ENCODE data around the gene PRELID2. TPM values are rescaled to one million over a fixed set of nuclear protein-coding genes. Genes with fewer than 3 reads are reported as not detected.
"Not testable (repeated sequence)": the region's sequence is repeated elsewhere in the genome, so short reads cannot be mapped to it uniquely, and the experiment has no call there.

PRELID2 gene
- total RNA-seq, 1 experiment from 2014 or later: 32.9 TPM

- no peak for DNase-seq (ENCODE audit: low spot score)
- in situ Hi-C loops (cut with HindIII; ENCODE audit: low sequenced_read_pairs): no loop called here
Measured at GRCh38 chr5:145846081-145846480, 10.9 kb upstream of the PRELID2 start.

- in situ Hi-C loops (cut with HindIII; ENCODE audit: low sequenced_read_pairs): no loop called here
Measured at GRCh38 chr5:145841299-145841698, 6.2 kb upstream of the PRELID2 start.

DNA sequence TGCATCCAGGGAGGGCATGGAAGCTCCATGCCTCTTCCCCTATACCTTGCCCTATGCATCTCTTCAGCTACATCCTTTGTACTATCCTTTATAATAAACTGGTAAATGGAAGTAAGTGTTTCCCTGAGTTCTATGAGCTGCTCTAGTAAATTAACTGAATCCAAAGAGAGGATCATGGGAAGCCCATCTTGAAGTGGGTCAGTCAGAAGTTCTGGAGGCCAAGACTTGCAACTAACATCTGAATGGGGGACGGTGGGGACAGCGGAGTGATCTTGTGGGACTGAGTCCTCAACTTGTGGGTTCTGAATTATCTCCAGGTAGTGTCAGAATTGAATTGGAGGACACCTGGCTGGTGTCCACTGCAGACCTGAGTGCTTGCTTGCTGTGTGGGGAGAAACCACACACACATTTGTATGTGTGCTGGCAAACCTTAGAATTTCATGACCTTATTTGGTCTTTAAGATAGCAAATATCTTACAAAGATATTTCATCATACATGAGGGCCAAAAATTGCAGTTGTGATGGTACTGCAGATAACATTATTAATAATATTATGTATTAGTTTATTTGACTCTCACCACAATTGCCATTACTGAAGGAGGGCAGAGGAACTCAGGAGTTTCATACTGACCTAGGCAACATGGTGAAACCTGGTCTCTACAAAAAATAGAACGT is 5.5 kb upstream of the PRELID2 start:
- in situ Hi-C loops (cut with HindIII; ENCODE audit: low sequenced_read_pairs): no loop called here
- no peak for DNase-seq (ENCODE audit: low spot score)

More at GRCh38 chr5:145841299-145841698, 6.2 kb upstream of the PRELID2 start:
- DNase-seq (ENCODE audit: low spot score): no peak

DNA sequence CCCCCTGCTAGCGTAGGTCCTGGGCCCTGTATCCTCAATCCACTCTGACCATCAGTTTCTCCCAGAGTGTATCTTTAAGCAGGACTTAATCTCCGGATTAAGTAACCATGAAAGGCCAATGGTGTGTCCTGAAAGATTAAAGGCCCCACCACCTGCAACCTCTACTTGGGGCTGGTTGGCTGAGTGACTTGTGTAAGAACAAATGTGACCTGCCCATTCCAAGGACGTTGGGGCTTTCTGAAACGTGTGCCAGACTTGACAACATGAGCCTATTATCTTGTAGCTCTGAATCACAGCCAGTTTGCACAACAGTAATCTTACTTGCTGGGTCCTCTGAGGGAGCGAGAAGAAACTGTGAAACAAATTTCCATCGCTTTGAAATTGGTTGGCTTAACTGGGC is 3.1 kb upstream of the PRELID2 start:
- DNase-seq (ENCODE audit: low spot score): no peak
- in situ Hi-C loops (cut with HindIII; ENCODE audit: low sequenced_read_pairs): no loop called here

DNA sequence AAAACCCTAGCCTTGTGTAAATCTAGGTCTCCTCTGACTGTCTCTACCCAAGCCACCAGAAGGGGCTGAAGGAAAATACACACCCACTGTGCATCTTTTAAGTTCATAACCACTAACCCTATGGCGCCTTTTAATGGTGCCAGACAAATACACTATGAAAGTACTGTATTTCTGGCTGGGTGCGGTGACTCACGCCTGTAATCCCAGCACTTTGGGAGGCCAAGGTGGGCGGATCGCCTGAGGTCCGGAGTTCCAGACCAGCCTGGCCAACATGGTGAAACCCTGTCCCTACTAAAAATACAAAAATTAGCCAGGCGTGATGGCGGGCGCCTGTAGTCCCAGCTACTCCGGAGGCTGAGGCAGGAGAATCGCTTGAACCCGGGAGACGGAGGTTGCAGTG is 1.1 kb upstream of the PRELID2 start:
- DNase-seq (ENCODE audit: low spot score); in situ Hi-C loops (cut with HindIII; ENCODE audit: low sequenced_read_pairs): not testable (repeated sequence)

DNA sequence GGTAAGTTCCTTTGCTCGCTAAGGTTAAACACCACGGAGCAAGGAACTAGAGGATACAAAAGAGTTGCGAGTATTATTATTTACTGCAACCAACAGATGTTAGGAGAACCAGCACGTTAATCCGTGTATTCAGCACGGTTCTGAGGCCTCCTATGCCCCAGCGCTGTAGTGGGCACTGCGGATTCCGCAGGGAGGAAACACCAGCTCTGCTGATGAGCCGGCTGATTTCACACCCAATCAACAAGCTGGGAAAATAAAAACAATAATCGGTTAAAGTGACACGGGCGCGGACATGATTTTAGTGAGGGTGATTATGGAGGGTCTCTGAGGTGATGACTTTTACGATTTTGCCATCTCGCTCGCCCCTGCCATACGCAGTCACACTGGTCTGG is 702 bp upstream of the PRELID2 start:
- in situ Hi-C loops (cut with HindIII; ENCODE audit: low sequenced_read_pairs): no loop called here
- no peak for DNase-seq (ENCODE audit: low spot score)

DNA sequence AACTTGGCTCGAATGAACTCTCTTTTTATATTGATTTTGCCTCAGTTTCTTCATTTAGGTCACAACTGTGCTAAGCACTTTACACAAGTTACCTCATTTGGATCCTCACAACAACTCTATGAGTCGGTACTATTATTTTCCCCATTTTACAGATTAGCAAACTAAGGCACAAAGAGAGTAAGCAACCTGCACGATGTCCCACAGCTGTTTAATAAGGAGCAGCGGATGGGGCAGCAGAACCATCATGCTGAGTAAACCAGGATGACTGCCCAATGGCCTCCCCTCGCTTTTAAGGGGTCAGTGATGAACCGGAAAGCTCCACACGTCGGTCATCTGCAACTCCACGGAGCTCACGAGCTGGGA is 607 bp downstream of the PRELID2 start:
- no peak for DNase-seq (ENCODE audit: low spot score)
- in situ Hi-C loops (cut with HindIII; ENCODE audit: low sequenced_read_pairs): no loop called here

- in situ Hi-C loops (cut with HindIII; ENCODE audit: low sequenced_read_pairs): no loop called here
- DNase-seq (ENCODE audit: low spot score): no peak
Measured at GRCh38 chr5:145833631-145834200, 1.4 kb downstream of the PRELID2 start.

DNA sequence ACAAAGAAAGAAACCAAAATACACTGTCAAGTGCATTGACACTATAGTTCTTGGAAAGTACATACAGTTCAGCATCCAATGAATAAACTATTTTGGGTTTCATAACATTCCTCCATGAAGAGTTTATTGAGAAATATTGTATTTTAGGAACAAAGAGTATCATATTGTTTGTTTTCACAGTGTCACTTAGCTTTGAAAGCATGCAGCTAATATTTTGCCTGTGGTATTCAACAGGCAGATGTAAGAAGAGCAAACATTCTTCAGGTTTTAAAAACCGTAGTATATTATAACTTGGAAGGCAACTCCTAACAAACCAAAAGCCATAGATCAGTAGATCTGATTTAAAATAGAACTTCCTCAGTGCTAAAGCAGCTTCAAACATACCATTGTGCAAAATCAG is 4.5 kb downstream of the PRELID2 start:
- in situ Hi-C loops (cut with HindIII; ENCODE audit: low sequenced_read_pairs): no loop called here
- no peak for DNase-seq (ENCODE audit: low spot score)

- in situ Hi-C loops (cut with HindIII; ENCODE audit: low sequenced_read_pairs): no loop called here
- DNase-seq (ENCODE audit: low spot score): no peak
Measured at GRCh38 chr5:145829708-145830361, 5.3 kb downstream of the PRELID2 start.

- DNase-seq (ENCODE audit: low spot score): no peak
- in situ Hi-C loops (cut with HindIII; ENCODE audit: low sequenced_read_pairs): no loop called here
Measured at GRCh38 chr5:145826895-145827674, 8.1 kb downstream of the PRELID2 start.

DNA sequence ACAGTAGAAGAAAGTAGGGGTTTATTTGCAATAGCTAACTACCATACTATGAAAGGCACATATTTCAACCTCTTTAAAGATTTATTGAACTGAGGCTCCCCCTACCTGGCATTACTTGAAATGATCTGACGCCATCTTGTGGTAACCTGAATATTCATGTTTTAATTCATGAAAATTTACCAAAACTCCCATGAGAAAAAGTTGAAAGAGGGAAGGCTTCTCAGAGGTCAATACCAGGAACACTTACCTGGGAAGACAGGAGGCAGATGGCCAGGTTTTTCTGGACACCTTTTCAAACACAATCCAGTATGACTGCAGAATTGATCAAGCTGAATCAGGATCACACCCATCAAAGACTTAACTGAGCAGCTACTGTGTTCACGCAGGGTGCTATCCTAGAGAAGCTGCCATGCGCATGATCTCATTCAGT is 9.4 kb downstream of the PRELID2 start:
- DNase-seq (ENCODE audit: low spot score): peak; percentile 27
- in situ Hi-C loops (cut with HindIII; ENCODE audit: low sequenced_read_pairs): no loop called here

- no peak for DNase-seq (ENCODE audit: low spot score)
- in situ Hi-C loops (cut with HindIII; ENCODE audit: low sequenced_read_pairs): no loop called here
Measured at GRCh38 chr5:145824040-145824439, 11.1 kb downstream of the PRELID2 start.

- in situ Hi-C loops (cut with HindIII; ENCODE audit: low sequenced_read_pairs): no loop called here
Measured at GRCh38 chr5:145818604-145819003, 16.5 kb downstream of the PRELID2 start.

GRCh38 chr5:145812877-145813276 is 22.3 kb downstream of the PRELID2 start:
- in situ Hi-C loops (cut with HindIII; ENCODE audit: low sequenced_read_pairs): no loop called here

More at GRCh38 chr5:145818604-145819003, 16.5 kb downstream of the PRELID2 start:
- no peak for DNase-seq (ENCODE audit: low spot score)

GRCh38 chr5:145811834-145812625 is 23.1 kb downstream of the PRELID2 start:
- in situ Hi-C loops (cut with HindIII; ENCODE audit: low sequenced_read_pairs): no loop called here
- peak; percentile 13 for DNase-seq (ENCODE audit: low spot score)

More at GRCh38 chr5:145812877-145813276, 22.3 kb downstream of the PRELID2 start:
- DNase-seq (ENCODE audit: low spot score): no peak

DNA sequence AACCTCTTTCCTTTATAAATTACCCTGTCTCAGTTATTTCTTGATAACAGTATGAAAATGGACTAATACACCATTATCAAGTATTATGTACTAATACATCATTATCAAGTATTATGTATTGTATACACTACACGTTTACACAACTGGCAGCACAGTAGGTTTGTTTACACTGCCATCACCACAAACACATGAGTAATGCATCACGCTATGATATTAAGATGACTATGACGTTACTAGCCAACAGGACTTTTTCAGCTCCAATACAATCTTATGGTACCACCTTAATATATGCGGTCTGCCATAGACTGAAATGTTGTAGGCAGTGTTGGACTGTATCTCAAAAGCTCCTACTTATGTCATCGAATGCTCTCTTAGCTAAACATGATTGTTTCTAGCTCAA is 28.2 kb downstream of the PRELID2 start:
- in situ Hi-C loops (cut with HindIII; ENCODE audit: low sequenced_read_pairs): no loop called here
- DNase-seq (ENCODE audit: low spot score): no peak

- in situ Hi-C loops (cut with HindIII; ENCODE audit: low sequenced_read_pairs): no loop called here
- no peak for DNase-seq (ENCODE audit: low spot score)
Measured at GRCh38 chr5:145805819-145806218, 29.3 kb downstream of the PRELID2 start.

- no peak for DNase-seq (ENCODE audit: low spot score)
- in situ Hi-C loops (cut with HindIII; ENCODE audit: low sequenced_read_pairs): no loop called here
Measured at GRCh38 chr5:145804701-145805100, 30.4 kb downstream of the PRELID2 start.

Data from G401 (cell line).